Peyer's patch (tissue), 4 donors: ENCODE measurements around the gene NTN3. TPM values are rescaled to one million over a fixed set of nuclear protein-coding genes. Genes with fewer than 3 reads are reported as not detected.
"Not testable (repeated sequence)": the region's sequence is repeated elsewhere in the genome, so short reads cannot be mapped to it uniquely, and the experiment has no call there.

Source experiments
- DNase-seq, 3 donors: peaks; one replicate each; pipeline ENCODE4 v3.0.0-alpha.2; 2017 to 2019
- H3K27ac ChIP-seq, 4 donors: fragments of 200-600 bp; sonication (generic); one replicate each; pipeline ENCODE4 v1.5.1; 2016 to 2019
- H3K27me3 ChIP-seq, 2 donors: fragments of 200-600 bp; sonication (generic); one replicate each; pipeline ENCODE4 v1.5.1; 2019
- H3K36me3 ChIP-seq, 3 donors: fragments of 200-600 bp; sonication (generic); one replicate each; pipeline ENCODE4 v1.5.1; 2016 to 2019
- H3K4me1 ChIP-seq, 4 donors: fragments of 200-600 bp; sonication (generic); one replicate each; pipeline ENCODE4 v1.5.1; 2016 to 2019
- H3K4me3 ChIP-seq, 4 donors: fragments of 200-600 bp; sonication (generic); 1 replicate in 3 of 4; 2 replicates in 1 of 4; pipeline ENCODE4 v1.5.1; 2016 to 2019; ENCODE audit warnings: mild to moderate bottlenecking in 1 of 4
- H3K9me3 ChIP-seq, 4 donors: fragments of 200-600 bp; sonication (generic); one replicate each; pipeline ENCODE4 v1.5.1; 2016 to 2019; ENCODE audit warnings: mild to moderate bottlenecking in 1 of 4
- CTCF ChIP-seq, 6 experiments: fragments of 450-650 bp in 4 of 6; fragments of 200-600 bp in 2 of 6; sonication (generic) in 1 of 6; IDR thresholded peaks; one replicate each; pipeline ENCODE4 v1.5.1; 2017 to 2019; ENCODE audit warnings: antibody characterized with exemption in 6 of 6, mild to moderate bottlenecking in 3 of 6, moderate library complexity in 1 of 6
- POLR2A ChIP-seq, 2 donors: fragments of 450-650 bp; IDR thresholded peaks; one replicate each; pipeline ENCODE4 v1.5.1; 2017; ENCODE audit warnings: antibody characterized with exemption in 2 of 2, mild to moderate bottlenecking in 2 of 2, moderate library complexity in 2 of 2
- total RNA-seq, 4 donors: library from RNA; depleted of rRNA; stranded (reverse); fragments of >200 nt; gene quantifications; one replicate each; pipeline ENCODE4 v1.1.0, GENCODE V29; 2016

NTN3 gene
- total RNA-seq, 4 donors from 2014 or later: not detected

- TF ChIP-seq POLR2A (IDR thresholded peaks at IDR 0.05) (no peak), CTCF (IDR thresholded peaks at IDR 0.05) (no peak)
- Histone ChIP-seq H3K4me1 (no peaks in the 10 kb centered on the region), H3K9me3 (no peaks in the 10 kb centered on the region), H3K27me3 (no peaks in the 10 kb centered on the region), H3K27ac (no peak overlapping the region), H3K4me3 (no peak overlapping the region), H3K36me3 (peaks cover 0 to 25% (median 0%) of the 10 kb centered on the region in 3 donors)
- no peak for DNase-seq
Measured at GRCh38 chr16:2437032-2437790, 33.9 kb upstream of the NTN3 start.

- no peaks in the 10 kb centered on the region for H3K4me1 ChIP-seq
- no peak for DNase-seq
- H3K27me3 ChIP-seq: no peaks in the 10 kb centered on the region
- no peak overlapping the region for H3K4me3 ChIP-seq
- H3K9me3 ChIP-seq: no peaks in the 10 kb centered on the region
- H3K36me3 ChIP-seq: peaks cover 0 to 21% (median 0%) of the 10 kb centered on the region in 3 donors
- TF ChIP-seq CTCF (IDR thresholded peaks at IDR 0.05) (no peak), POLR2A (IDR thresholded peaks at IDR 0.05) (no peak)
- H3K27ac ChIP-seq: no peak overlapping the region
Measured at GRCh38 chr16:2438121-2438520, 33.0 kb upstream of the NTN3 start.

DNA sequence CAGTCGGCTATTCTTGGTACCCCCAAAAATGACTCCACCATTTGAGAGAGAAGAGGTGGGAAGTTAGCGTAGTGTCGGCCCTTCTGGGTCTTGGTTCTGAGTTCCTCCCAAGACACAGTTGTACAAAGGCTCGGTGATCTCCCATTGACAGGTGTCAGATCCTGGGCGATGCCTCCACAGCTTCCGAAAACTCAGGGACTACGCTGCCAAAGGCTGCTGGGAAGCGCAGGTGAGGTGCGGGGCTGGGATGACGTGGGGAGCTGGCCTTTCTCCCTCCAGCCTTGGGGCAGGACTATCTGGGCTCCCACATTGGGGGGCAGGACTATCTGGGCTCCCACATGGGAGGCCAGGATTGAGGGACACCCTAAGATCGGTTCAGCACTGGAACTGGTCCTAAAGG lies 31.5 kb upstream of the NTN3 start:
- peaks cover 0 to 16% (median 0%) of the 10 kb centered on the region in 3 donors for H3K36me3 ChIP-seq
- TF ChIP-seq POLR2A (IDR thresholded peaks at IDR 0.05) (no peak), CTCF (IDR thresholded peaks at IDR 0.05) (no peak)
- H3K4me1 ChIP-seq: no peaks in the 10 kb centered on the region
- no peak for DNase-seq
- no peak overlapping the region for H3K4me3 ChIP-seq
- H3K9me3 ChIP-seq: no peaks in the 10 kb centered on the region
- H3K27ac ChIP-seq: no peak overlapping the region
- H3K27me3 ChIP-seq: no peaks in the 10 kb centered on the region

GRCh38 chr16:2441143-2441804 lies 29.8 kb upstream of the NTN3 start:
- H3K4me1 ChIP-seq, H3K9me3 ChIP-seq, H3K4me3 ChIP-seq, H3K27me3 ChIP-seq, H3K27ac ChIP-seq, DNase-seq: not testable (repeated sequence)
- peaks cover 0 to 16% (median 0%) of the 10 kb centered on the region in 3 donors for H3K36me3 ChIP-seq

DNA sequence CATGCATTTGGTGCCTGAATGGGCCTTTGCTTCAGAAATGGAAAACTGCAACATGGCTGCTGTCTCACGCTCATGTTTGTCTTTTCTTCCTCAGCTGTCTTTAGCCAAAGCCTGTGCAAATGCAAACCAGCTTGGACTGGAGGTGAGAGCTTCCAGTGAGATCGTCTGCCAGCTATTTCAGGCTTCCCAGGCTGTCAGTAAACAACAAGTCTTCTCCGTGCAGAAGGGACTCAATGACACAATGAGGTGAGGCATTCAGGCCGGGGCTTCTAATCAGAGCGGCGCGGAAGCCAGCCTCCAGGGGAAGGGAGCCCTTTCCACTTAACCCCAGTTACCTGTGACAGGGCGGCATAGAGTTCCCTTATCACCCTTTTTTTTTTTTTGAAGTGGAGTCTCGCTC lies 27.5 kb upstream of the NTN3 start:
- DNase-seq: no peak
- TF ChIP-seq POLR2A (IDR thresholded peaks at IDR 0.05): no peak
- Histone ChIP-seq H3K27me3 (no peaks in the 10 kb centered on the region), H3K4me1 (no peaks in the 10 kb centered on the region), H3K36me3 (peaks cover 0 to 5% (median 0%) of the 10 kb centered on the region in 3 donors), H3K4me3 (no peak overlapping the region), H3K9me3 (no peaks in the 10 kb centered on the region), H3K27ac (no peak overlapping the region)

- Histone ChIP-seq H3K4me3 (no peak overlapping the region), H3K36me3 (peaks cover 0 to 14% (median 0%) of the 10 kb centered on the region in 3 donors), H3K27ac (no peak overlapping the region), H3K9me3 (no peaks in the 10 kb centered on the region), H3K27me3 (no peaks in the 10 kb centered on the region), H3K4me1 (no peaks in the 10 kb centered on the region)
- TF ChIP-seq CTCF (IDR thresholded peaks at IDR 0.05) (no peak), POLR2A (IDR thresholded peaks at IDR 0.05) (no peak)
- no peak for DNase-seq
Measured at GRCh38 chr16:2447920-2448583, 23.0 kb upstream of the NTN3 start.
